OCI-LY1 (cell line): ENCODE results near the gene CLSTN3.

Source experiments
- H2AFZ ChIP-seq: fragments of 200-600 bp; sonication (generic), shearing (Covaris generic); 2 replicates; pipeline ENCODE4 v1.6.0; 2014; ENCODE audit warnings: antibody characterized with exemption, mild to moderate bottlenecking, low read length
- H3F3A ChIP-seq: fragments of 200-600 bp; sonication (generic), shearing (Covaris generic); 2 replicates; pipeline ENCODE4 v1.6.0; 2014; ENCODE audit warnings: mild to moderate bottlenecking, antibody characterized with exemption, low read length, moderate library complexity; ENCODE audit not compliant: insufficient read depth
- H3K27ac ChIP-seq: fragments of 200-600 bp; sonication (generic); 2 replicates; pipeline ENCODE4 v1.5.1; 2014; ENCODE audit warnings: low read length, mixed run types, mild to moderate bottlenecking, low read depth; ENCODE audit not compliant: poor library complexity, severe bottlenecking
- H3K27me3 ChIP-seq: fragments of 200-600 bp; sonication (generic); 2 replicates; pipeline ENCODE4 v1.6.0; 2014; ENCODE audit warnings: antibody characterized with exemption, mild to moderate bottlenecking, low read length, moderate library complexity; ENCODE audit not compliant: insufficient read depth
- H3K36me3 ChIP-seq: fragments of 200-600 bp; sonication (generic); 2 replicates; pipeline ENCODE4 v1.6.1; 2014; ENCODE audit warnings: mild to moderate bottlenecking, antibody characterized with exemption, low read length, moderate library complexity, mixed read lengths; ENCODE audit not compliant: insufficient read depth
- H3K4me1 ChIP-seq: fragments of 200-600 bp; sonication (generic); 2 replicates; pipeline ENCODE4 v1.5.1; 2014; ENCODE audit warnings: mild to moderate bottlenecking, low read length, moderate library complexity; ENCODE audit not compliant: insufficient read depth, severe bottlenecking
- H3K4me2 ChIP-seq: fragments of 200-600 bp; sonication (generic), shearing (Covaris generic); 2 replicates; pipeline ENCODE4 v1.6.1; 2014; ENCODE audit warnings: low read length
- H3K4me3 ChIP-seq: fragments of 200-600 bp; sonication (generic); 2 replicates; pipeline ENCODE4 v1.5.1; 2014; ENCODE audit warnings: low read length, low read depth, mild to moderate bottlenecking, mixed read lengths; ENCODE audit not compliant: poor library complexity, severe bottlenecking
- H3K79me2 ChIP-seq: fragments of 200-600 bp; shearing (Covaris generic); 2 replicates; pipeline ENCODE4 v1.6.1; 2016; ENCODE audit warnings: mixed run types, low read length, mixed read lengths; ENCODE audit not compliant: insufficient read depth
- H3K9ac ChIP-seq: fragments of 200-600 bp; sonication (generic), shearing (Covaris generic); 2 replicates; pipeline ENCODE4 v1.6.1; 2014; ENCODE audit warnings: mild to moderate bottlenecking, low read length, mixed read lengths
- H3K9me2 ChIP-seq: fragments of 200-600 bp; sonication (generic), shearing (Covaris generic); 2 replicates; pipeline ENCODE4 v1.6.1; 2014; ENCODE audit warnings: low read depth, mild to moderate bottlenecking, low read length, mixed read lengths
- H3K9me3 ChIP-seq: fragments of 200-600 bp; shearing (Covaris generic); 2 replicates; pipeline ENCODE4 v1.6.1; 2014; ENCODE audit warnings: low read length, mixed read lengths
- H4K20me1 ChIP-seq: fragments of 200-600 bp; sonication (generic), shearing (Covaris generic); 2 replicates; pipeline ENCODE4 v1.6.0; 2016; ENCODE audit warnings: mild to moderate bottlenecking, low read length; ENCODE audit not compliant: insufficient read depth
- EZH2 ChIP-seq: fragments of 200-600 bp; sonication (generic), shearing (Covaris generic); IDR thresholded peaks from 2 replicates; pipeline ENCODE4 v1.8.0; 2017; ENCODE audit warnings: borderline replicate concordance, mixed run types, mild to moderate bottlenecking, antibody characterized with exemption, low read length, moderate library complexity, mixed read lengths
- TF ChIP-seq, protein P1 (sequence below): fragments of 200-600 bp; sonication (generic), shearing (Covaris generic); IDR thresholded peaks from 2 replicates; pipeline ENCODE4 v1.5.1; 2017; ENCODE audit warnings: mild to moderate bottlenecking, antibody characterized with exemption, low read length, moderate library complexity, mixed read lengths

The CLSTN3 gene

GRCh38 chr12:7155471-7156034, 25.4 kb downstream of the CLSTN3 start:
- Histone ChIP-seq H2AFZ (no peak overlapping the region), H3K9me2 (no peaks in the 10 kb centered on the region), H3K79me2 (no peaks in the 10 kb centered on the region), H4K20me1 (no peaks in the 10 kb centered on the region), H3K27ac (no peak overlapping the region), H3K9me3 (no peaks in the 10 kb centered on the region), H3K4me1 (no peaks in the 10 kb centered on the region), H3K36me3 (no peaks in the 10 kb centered on the region), H3K4me3 (no peak overlapping the region), H3K4me2 (no peak overlapping the region), H3K27me3 (no peaks in the 10 kb centered on the region; the same call in 1 of the 2 replicates), H3F3A (no peaks in the 10 kb centered on the region), H3K9ac (no peak overlapping the region)
- TF ChIP-seq EZH2, result no peak
- TF ChIP-seq, protein P1, sequence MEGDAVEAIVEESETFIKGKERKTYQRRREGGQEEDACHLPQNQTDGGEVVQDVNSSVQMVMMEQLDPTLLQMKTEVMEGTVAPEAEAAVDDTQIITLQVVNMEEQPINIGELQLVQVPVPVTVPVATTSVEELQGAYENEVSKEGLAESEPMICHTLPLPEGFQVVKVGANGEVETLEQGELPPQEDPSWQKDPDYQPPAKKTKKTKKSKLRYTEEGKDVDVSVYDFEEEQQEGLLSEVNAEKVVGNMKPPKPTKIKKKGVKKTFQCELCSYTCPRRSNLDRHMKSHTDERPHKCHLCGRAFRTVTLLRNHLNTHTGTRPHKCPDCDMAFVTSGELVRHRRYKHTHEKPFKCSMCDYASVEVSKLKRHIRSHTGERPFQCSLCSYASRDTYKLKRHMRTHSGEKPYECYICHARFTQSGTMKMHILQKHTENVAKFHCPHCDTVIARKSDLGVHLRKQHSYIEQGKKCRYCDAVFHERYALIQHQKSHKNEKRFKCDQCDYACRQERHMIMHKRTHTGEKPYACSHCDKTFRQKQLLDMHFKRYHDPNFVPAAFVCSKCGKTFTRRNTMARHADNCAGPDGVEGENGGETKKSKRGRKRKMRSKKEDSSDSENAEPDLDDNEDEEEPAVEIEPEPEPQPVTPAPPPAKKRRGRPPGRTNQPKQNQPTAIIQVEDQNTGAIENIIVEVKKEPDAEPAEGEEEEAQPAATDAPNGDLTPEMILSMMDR, result no peak

- TF ChIP-seq, protein P1, result no peak
- no peak for TF ChIP-seq EZH2
- Histone ChIP-seq H3K27ac (no peak overlapping the region), H3K79me2 (no peaks in the 10 kb centered on the region)
Observed at GRCh38 chr12:7156259-7157197, 26.4 kb downstream of the CLSTN3 start.

GRCh38 chr12:7157391-7157790, 27.2 kb downstream of the CLSTN3 start:
- TF ChIP-seq, protein P1, result no peak
- no peak for TF ChIP-seq EZH2
- no peak overlapping the region for H2AFZ ChIP-seq

More at GRCh38 chr12:7156259-7157197, 26.4 kb downstream of the CLSTN3 start:
- H3K4me3 ChIP-seq, result no peak overlapping the region
- H3K9me2 ChIP-seq, result no peaks in the 10 kb centered on the region
- no peaks in the 10 kb centered on the region for H4K20me1 ChIP-seq
- H3K27me3 ChIP-seq, result no peaks in the 10 kb centered on the region; the same call in 1 of the 2 replicates
- no peaks in the 10 kb centered on the region for H3K4me1 ChIP-seq
- H3K4me2 ChIP-seq, result no peak overlapping the region
- no peaks in the 10 kb centered on the region for H3F3A ChIP-seq
- no peaks in the 10 kb centered on the region for H3K9me3 ChIP-seq
- no peaks in the 10 kb centered on the region for H3K36me3 ChIP-seq
- H2AFZ ChIP-seq, result no peak overlapping the region
- H3K9ac ChIP-seq, result no peak overlapping the region

More at GRCh38 chr12:7157391-7157790, 27.2 kb downstream of the CLSTN3 start:
- no peaks in the 10 kb centered on the region for H3K4me1 ChIP-seq
- no peaks in the 10 kb centered on the region; the same call in 1 of the 2 replicates for H3K27me3 ChIP-seq
- H3K9me3 ChIP-seq, result no peaks in the 10 kb centered on the region
- no peak overlapping the region for H3K4me3 ChIP-seq
- no peak overlapping the region for H3K27ac ChIP-seq
- H3F3A ChIP-seq, result no peaks in the 10 kb centered on the region
- H3K36me3 ChIP-seq, result no peaks in the 10 kb centered on the region
- no peaks in the 10 kb centered on the region for H3K9me2 ChIP-seq
- no peaks in the 10 kb centered on the region for H3K79me2 ChIP-seq
- H3K9ac ChIP-seq, result no peak overlapping the region
- no peak overlapping the region for H3K4me2 ChIP-seq
- H4K20me1 ChIP-seq, result no peaks in the 10 kb centered on the region
